ENCODE measurements around the gene CHRNA1. TPM values are rescaled to one million over a fixed set of nuclear protein-coding genes. Genes with fewer than 3 reads are reported as not detected.
A peak's percentile ranks its signal among the peaks of the same experiment; 100 is the strongest.

CHRNA1 gene
- total RNA-seq, 1 experiment from 2014 or later, result not detected

- Histone ChIP-seq H3K27me3 (ENCODE audit: insufficient read depth, low read depth) (no peaks in the 10 kb centered on the region), H3F3A (ENCODE audit: insufficient read depth, low read depth) (no peaks in the 10 kb centered on the region), H3K79me2 (ENCODE audit: low read depth) (no peaks in the 10 kb centered on the region), H3K27ac (no peak overlapping the region), H3K4me1 (replicated peaks; ENCODE audit: insufficient read depth) (peaks cover 8% of the 10 kb centered on the region), H2AFZ (no peak overlapping the region), H3K4me3 (no peak overlapping the region), H3K9me2 (ENCODE audit: insufficient read depth) (no peaks in the 10 kb centered on the region), H4K20me1 (ENCODE audit: insufficient read depth) (no peaks in the 10 kb centered on the region), H3K4me2 (peak overlapping the region; percentile 20), H3K9me3 (ENCODE audit: insufficient read depth, low read depth) (no peaks in the 10 kb centered on the region), H3K36me3 (ENCODE audit: low read depth) (no peaks in the 10 kb centered on the region)
- POLR2A ChIA-PET (ENCODE audit: unreplicated experiment), result interaction anchor here (0.5 to 1.0 kb wide), 5 partner anchors 54 to 1031 kb away, joined by 3 to 5 read pairs (median 5); no protein-coding TSS in a partner anchor
- DNase-seq, result peak; percentile 87 to 91
- no TSS peak for BruUV-seq (replicated peaks)
- TF ChIP-seq EZH2 (IDR thresholded peaks at IDR 0.05; ENCODE audit: low read depth) (no peak), CTCF (conservative IDR thresholded peaks at IDR 0.05) (peak; percentile 97)
- CTCF ChIA-PET, result interaction anchor here (0.5 to 1.2 kb wide), 24 partner anchors 10 to 1349 kb away, joined by 3 to 26 read pairs (median 4); partner anchors contain the start of genes CHN1, CHRNA1 and GPR155
- intact Hi-C loops (cut with micrococcal nuclease; ENCODE audit: unreplicated experiment), result loop anchor here (1.0 to 10.0 kb wide), 9 partner anchors 22 to 1338 kb away; partner anchors contain the start of gene ATF2
Measured at GRCh38 chr2:174748948-174749347, 15.3 kb downstream of the CHRNA1 start.

GRCh38 chr2:174745142-174745541 is 19.1 kb downstream of the CHRNA1 start:
- Histone ChIP-seq H3K4me2 (no peak overlapping the region), H3K4me3 (no peak overlapping the region), H3K9me3 (ENCODE audit: insufficient read depth, low read depth) (no peaks in the 10 kb centered on the region), H4K20me1 (ENCODE audit: insufficient read depth) (no peaks in the 10 kb centered on the region), H3F3A (ENCODE audit: insufficient read depth, low read depth) (no peaks in the 10 kb centered on the region), H2AFZ (no peak overlapping the region), H3K9me2 (ENCODE audit: insufficient read depth) (no peaks in the 10 kb centered on the region), H3K4me1 (replicated peaks; ENCODE audit: insufficient read depth) (peaks cover 8% of the 10 kb centered on the region), H3K36me3 (ENCODE audit: low read depth) (no peaks in the 10 kb centered on the region), H3K27ac (no peak overlapping the region), H3K27me3 (ENCODE audit: insufficient read depth, low read depth) (no peaks in the 10 kb centered on the region), H3K79me2 (ENCODE audit: low read depth) (no peaks in the 10 kb centered on the region)
- intact Hi-C loops (cut with micrococcal nuclease; ENCODE audit: unreplicated experiment), result loop anchor here (5.0 to 10.0 kb wide), 3 partner anchors 48 to 537 kb away; partner anchors contain the start of gene ATF2
- no TSS peak for BruUV-seq (replicated peaks)
- CTCF ChIA-PET, result no interaction called here
- TF ChIP-seq EZH2 (IDR thresholded peaks at IDR 0.05; ENCODE audit: low read depth) (no peak), CTCF (conservative IDR thresholded peaks at IDR 0.05) (no peak)
- no peak for DNase-seq
- POLR2A ChIA-PET (ENCODE audit: unreplicated experiment), result no interaction called here

GRCh38 chr2:174744111-174744510 is 20.2 kb downstream of the CHRNA1 start:
- intact Hi-C loops (cut with micrococcal nuclease; ENCODE audit: unreplicated experiment), result loop anchor here (10.0 kb wide), 1 partner anchor 421 kb away; the partner anchor contains the start of gene ATF2
- TF ChIP-seq EZH2 (IDR thresholded peaks at IDR 0.05; ENCODE audit: low read depth), result no peak
- H3K4me3 ChIP-seq, result no peak overlapping the region
- H3K9me2 ChIP-seq (ENCODE audit: insufficient read depth), result no peaks in the 10 kb centered on the region
- no peak overlapping the region for H3K4me2 ChIP-seq
- no TSS peak for BruUV-seq (replicated peaks)
- H2AFZ ChIP-seq, result no peak overlapping the region
- H3K4me1 ChIP-seq (replicated peaks; ENCODE audit: insufficient read depth), result peaks cover 2% of the 10 kb centered on the region
- H3K36me3 ChIP-seq (ENCODE audit: low read depth), result no peaks in the 10 kb centered on the region
- H3K79me2 ChIP-seq (ENCODE audit: low read depth), result no peaks in the 10 kb centered on the region
- no peak for DNase-seq
- ChIA-PET CTCF (interaction anchor here (0.6 kb wide), 1 partner anchor 360 kb away, joined by 4 read pairs; no protein-coding TSS in a partner anchor), POLR2A (ENCODE audit: unreplicated experiment) (no interaction called here)
- H3K27ac ChIP-seq, result no peak overlapping the region
- H3F3A ChIP-seq (ENCODE audit: insufficient read depth, low read depth), result no peaks in the 10 kb centered on the region
- no peaks in the 10 kb centered on the region for H3K9me3 ChIP-seq (ENCODE audit: insufficient read depth, low read depth)
- no peaks in the 10 kb centered on the region for H3K27me3 ChIP-seq (ENCODE audit: insufficient read depth, low read depth)
- H4K20me1 ChIP-seq (ENCODE audit: insufficient read depth), result no peaks in the 10 kb centered on the region

GRCh38 chr2:174740721-174741120 is 23.6 kb downstream of the CHRNA1 start:
- CTCF ChIA-PET, result no interaction called here
- H3K79me2 ChIP-seq (ENCODE audit: low read depth), result no peaks in the 10 kb centered on the region
- intact Hi-C loops (cut with micrococcal nuclease; ENCODE audit: unreplicated experiment), result loop anchor here (10.0 kb wide), 1 partner anchor 424 kb away; the partner anchor contains the start of gene ATF2
- no peak overlapping the region for H3K4me2 ChIP-seq
- no peaks in the 10 kb centered on the region for H3K9me3 ChIP-seq (ENCODE audit: insufficient read depth, low read depth)
- H3K27ac ChIP-seq, result no peak overlapping the region
- no TSS peak for BruUV-seq (replicated peaks)
- no peak overlapping the region for H3K4me3 ChIP-seq
- H3K27me3 ChIP-seq (ENCODE audit: insufficient read depth, low read depth), result no peaks in the 10 kb centered on the region
- H3K36me3 ChIP-seq (ENCODE audit: low read depth), result no peaks in the 10 kb centered on the region
- no peaks in the 10 kb centered on the region for H3K9me2 ChIP-seq (ENCODE audit: insufficient read depth)
- H2AFZ ChIP-seq, result no peak overlapping the region
- no peak for TF ChIP-seq EZH2 (IDR thresholded peaks at IDR 0.05; ENCODE audit: low read depth)
- no peak for TF ChIP-seq CTCF (conservative IDR thresholded peaks at IDR 0.05)
- H4K20me1 ChIP-seq (ENCODE audit: insufficient read depth), result no peaks in the 10 kb centered on the region
- POLR2A ChIA-PET (ENCODE audit: unreplicated experiment), result no interaction called here
- H3K4me1 ChIP-seq (replicated peaks; ENCODE audit: insufficient read depth), result no peaks in the 10 kb centered on the region
- no peak for DNase-seq
- no peaks in the 10 kb centered on the region for H3F3A ChIP-seq (ENCODE audit: insufficient read depth, low read depth)

Measured in PC-9 (cell line).